NCI-H1048 (cell line): ENCODE measurements around the gene ANKRD26.

Experiments used
- DNase-seq: peaks from one replicate; lab custom pipeline; 2025; lab: John Stamatoyannopoulos, UW

ANKRD26 gene

DNA sequence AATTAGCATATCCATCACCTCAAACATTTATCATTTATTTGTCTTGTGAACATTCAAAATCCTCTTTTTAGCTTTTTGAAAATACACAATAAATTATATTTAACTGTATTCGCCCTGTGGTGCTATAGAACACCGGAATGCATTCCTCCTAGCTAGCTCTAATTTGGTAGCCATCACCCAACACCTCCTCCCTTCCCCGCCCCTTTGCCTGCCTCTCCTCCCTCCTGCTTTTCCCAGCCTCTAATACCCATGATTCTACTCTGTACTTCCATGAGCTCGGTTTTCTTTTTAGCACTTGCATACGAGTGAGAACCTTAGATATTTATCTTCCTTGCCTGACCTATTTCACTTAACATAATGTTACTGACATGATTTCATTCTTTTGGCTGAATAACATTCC lies 80.1 kb downstream of the ANKRD26 start:
- DNase-seq: no peak

DNA sequence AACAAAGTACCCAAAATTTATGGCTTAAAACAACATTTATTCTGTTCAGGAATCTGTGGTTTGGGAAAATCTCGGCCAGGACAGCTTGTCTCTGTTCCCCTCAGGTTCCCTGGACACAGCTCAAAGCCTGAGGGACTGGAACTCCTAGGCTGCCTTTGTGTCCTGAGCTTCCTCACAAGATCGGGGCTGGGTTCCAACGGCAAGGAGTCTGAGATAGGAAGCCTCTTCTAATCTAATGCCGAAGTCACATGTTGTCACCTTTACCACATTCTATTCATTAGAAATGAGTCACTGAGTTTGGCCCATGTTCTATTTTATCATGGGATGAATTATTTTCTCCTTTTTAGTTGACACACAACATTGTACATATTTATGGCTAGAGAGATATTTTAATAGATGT lies 80.5 kb downstream of the ANKRD26 start:
- DNase-seq: no peak

DNA sequence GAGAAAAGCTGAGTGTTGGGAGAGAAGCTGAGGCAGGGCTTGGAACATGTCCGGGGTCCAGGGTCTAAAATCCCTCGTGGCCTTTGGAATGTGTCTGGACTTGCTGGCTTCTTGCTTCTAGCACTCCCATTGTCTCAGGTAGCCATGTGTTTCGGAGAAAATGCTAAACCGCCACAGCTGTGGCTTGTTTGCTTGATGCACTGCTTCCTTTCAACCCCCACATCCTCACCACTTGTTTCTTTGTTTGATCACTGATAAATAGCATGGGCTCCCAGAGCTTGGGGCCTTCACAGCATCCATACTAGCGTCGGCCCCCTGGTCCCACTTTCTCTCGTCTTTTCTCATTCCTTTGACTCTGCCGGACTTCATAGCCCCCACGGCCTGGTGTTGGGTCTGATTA lies 102.7 kb downstream of the ANKRD26 start:
- no peak for DNase-seq

DNA sequence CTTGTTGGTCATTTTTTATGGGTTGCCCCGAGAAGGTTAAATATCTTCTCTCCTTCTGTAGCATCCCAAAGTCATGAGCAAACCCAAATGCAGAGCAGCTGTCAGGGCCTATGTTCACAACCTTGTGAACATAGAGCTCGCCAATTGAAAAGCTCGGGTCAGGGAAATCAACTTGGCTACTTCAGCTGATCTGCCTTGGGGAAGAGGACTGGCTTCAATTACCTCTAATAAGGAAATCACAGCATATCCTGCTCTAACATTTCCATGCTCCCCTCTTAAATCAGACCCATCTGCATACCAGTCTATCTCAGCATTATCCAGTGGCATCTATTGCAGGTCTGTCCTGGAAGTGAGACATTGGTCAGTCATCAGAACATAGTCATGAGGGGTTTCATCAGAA lies 105.6 kb downstream of the ANKRD26 start:
- no peak for DNase-seq

DNA sequence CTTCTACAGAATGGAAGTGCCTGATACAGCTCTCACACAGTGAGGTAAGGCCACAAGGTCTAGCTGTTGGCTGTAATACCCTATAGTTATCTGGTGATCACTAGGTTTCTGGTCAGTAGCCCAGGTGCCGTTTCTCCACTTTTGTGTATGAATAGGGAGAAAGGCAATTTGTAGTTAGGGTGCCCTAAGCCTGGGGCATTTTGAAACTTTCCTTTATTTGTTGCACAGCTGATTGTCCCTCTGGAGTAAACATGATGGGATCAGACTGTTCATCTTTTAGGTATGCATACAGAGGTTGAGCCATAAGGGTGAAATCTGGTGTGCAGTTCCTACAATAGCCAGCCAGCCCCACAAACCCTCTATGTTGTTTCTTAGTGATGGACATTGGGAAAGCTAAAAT lies 112.4 kb downstream of the ANKRD26 start:
- no peak for DNase-seq

DNA sequence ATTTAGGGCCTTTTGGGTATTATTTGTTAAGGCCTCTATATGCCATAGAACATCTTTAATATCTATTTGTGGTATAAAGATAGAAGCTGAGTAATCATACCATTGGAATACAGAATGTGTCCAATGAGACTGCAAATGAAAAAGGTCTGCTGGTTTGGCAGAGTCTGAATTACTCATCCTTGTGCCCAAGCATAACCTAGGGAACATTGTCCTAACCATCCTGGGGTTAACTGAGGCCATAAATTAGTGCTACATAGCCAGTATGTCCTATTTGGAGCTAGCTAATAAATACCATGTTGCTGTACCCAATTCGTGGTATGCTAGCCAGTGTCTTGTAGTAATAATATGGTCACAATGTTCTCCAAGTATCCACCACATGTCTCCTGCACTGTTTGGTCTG lies 117.1 kb downstream of the ANKRD26 start:
- no peak for DNase-seq

DNA sequence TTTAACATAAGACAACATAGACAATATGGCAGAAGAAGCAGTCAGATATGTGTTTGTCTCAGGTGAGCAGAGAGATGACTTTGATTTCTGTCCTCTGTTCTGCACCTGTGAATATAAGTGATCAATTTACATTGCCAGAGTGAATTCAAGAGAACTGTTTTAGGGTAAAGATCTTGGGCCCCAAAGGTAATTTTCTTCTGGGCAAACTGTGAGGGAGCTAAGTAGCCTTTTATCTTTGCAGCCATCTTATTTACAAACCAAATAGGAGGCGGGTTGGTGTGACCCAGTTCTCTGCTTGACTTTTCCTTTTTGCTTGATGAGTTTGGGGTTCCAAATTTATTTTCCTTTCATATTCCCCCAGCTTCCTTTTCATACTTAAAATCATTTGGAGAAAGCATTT lies 118.2 kb downstream of the ANKRD26 start:
- no peak for DNase-seq

DNA sequence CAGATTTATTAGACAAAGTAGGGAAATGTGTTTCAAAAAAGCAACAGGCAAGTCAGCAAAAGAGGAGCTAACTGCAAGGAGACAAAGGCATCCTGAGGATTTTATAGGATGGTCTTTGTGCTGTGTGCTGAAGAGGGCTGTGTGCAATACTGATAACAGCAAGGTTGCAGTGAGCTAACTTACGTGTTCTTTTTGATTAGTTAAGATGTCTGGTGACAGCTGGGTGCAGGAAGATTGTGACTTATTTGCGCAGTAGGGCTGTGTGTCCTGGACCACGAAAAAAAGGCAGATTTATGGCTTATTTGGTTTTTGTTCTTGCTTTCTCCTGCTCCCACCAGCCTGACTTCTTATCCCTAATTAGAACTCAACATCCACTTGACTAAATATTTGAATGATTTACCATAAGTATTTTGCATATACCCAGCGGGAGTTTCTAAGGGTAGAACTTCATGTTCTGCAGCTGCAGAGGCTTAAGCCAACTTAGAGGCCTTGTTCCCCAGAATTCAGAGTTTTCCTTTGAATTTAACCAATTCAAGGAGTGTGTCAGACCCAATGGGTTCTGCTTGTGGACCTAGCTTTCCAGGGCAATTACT lies 119.0 kb downstream of the ANKRD26 start:
- peak; percentile 64 for DNase-seq

DNA sequence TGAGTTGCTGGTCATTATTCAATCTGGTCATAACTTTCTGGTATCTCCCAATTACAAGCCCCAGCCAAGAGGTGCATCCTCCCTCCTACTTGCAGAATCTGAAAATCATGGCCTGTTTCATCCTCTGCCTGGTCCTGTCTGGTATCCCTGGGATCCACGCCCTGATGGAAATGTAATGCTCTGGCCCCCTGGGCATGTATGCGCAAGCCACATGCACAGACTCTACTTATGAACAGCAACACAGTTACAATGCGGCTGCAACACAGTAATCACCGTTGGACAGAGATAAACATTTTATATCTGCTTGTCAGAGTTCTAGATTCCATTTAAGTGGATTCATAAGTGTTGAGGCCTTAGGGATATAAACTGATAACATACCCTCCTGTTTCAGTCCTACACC lies 121.8 kb downstream of the ANKRD26 start:
- no peak for DNase-seq

DNA sequence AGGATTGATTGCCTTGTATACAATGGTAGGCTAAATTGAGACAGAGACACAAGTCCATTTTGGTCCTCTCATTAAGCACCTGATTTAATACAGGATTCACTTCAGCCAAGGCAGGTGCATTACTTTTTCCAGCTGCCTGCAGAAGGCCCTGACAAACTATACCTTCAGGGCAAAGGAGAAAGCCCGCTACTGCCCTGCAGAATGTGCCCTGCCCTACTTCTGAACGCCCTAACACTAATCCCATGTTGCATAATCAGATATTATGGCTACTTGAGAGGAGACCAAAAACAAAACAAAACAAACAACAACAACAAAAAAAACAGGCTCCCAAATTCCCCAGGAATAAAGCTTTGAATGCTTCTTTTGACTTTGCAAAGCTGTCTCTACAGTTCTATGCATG lies 122.7 kb downstream of the ANKRD26 start:
- no peak for DNase-seq

DNA sequence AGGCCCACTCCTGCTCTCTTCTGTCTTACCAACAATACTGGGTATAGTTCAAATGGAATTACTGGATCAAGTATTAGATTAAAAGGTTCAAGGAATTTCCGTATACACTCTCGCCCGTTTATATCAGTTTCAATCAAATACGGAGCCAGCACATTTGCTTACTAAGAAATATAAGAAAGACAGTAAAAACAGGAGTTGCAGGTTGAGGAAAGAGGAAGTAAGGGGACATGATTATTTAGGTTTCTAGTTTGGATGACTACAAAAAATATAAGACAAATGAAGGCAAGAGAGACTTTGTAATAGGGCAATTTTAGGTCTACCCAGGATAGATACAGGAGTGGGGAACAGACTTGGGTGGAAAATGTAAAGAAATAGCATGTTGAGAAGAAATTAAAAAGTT lies 129.6 kb downstream of the ANKRD26 start:
- DNase-seq: no peak

DNA sequence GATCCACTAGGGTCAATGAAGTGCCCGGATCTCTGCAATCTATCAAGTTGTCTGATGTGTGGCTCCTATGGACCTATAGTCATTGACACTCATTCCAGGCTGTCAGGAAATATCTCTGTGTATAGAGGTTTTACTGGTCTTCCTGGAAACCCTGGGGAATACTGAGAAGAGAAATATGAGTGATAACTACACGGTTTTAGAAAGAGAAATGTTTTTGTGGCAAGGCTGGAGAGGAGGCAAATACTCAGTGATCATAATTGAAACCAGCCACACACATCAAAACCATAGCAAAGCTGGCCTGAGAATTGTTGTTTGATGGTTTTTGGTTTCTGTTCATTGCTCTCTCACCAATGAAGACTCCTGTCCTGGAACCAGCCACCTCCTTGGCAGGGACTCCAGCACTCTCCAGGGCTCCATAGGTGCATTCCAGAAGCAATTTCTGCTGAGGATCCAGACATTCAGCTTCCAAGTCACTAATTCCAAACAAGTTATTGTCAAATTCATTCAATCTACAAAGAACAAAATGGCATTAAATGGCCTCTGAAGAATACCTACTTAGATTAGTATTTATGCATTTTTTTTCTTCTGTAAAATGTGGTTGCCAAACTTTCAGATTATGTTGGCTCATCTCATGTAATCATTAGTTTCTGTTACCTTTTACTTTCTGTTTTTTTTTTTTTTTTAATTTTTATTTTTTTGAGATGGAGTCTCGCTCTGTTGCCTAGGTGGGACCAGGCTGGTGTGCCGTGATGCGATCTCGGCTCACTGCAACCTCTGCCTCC lies 131.0 kb downstream of the ANKRD26 start:
- no peak for DNase-seq

DNA sequence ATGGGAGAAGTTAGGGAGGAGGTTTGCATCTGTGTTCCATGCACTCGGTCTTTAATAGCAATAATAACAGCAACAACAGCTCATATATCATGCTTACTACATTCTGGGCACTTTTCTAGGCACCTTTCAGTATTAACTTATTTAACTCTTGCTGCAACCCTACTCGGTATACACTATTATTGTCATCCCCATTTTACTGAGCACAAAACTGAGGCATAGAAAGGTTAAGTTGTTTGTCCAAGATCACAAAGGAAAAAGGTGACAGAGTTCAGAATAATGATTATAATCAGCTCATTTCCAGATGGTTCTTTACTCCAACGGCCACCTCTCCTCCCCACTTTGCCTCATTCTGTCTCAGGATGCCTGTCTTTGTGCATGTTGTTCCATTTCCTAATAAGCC lies 137.5 kb downstream of the ANKRD26 start:
- DNase-seq: no peak

DNA sequence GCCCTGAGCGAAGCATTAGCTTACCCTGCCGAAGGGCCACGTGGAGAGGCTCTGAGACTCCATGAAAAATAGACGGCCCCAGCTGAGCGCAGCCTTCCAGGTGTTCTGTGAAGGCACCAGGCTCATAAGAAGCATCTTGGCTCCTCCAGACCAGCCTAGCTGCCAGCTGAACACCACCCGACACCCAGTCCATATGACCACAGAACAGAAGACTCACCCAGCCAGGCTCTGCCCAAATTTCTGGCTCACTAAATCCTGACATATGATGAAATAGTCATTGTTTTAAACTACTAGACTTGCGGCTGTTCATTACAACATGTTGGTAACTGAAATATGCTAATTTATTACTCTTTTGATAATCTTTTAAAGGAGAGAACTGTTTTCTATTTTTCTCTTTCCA lies 140.0 kb downstream of the ANKRD26 start:
- no peak for DNase-seq

DNA sequence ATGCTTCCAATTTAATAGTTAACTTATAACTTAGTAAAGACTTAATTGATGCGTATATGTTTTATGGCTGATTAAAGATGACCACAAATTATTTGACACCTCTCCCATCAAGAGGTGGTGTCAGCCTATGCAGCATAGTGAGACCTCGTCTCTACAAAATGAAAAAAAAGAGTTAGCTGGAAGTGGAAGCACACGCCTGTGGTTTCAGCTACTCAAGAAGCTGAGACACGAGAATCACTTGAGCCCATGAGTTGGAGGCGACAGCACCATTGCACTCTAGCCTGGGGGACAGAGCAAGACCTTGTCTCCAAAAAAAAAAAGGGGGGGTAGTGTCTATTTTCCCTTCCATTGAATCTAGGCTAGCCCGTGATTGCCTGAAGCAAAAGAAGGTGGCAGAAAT lies 140.5 kb downstream of the ANKRD26 start:
- no peak for DNase-seq
